K562 (cell line): ENCODE measurements around the gene PPP1R9B. TPM values are rescaled to one million over a fixed set of nuclear protein-coding genes. Genes with fewer than 3 reads are reported as not detected.

ENCODE experiments used
- ARNT ChIP-seq, 2 experiments: fragments of 450-650 bp; IDR thresholded peaks; 2 replicates each; pipeline ENCODE4 v1.6.1; 2016; ENCODE audit warnings: mild to moderate bottlenecking in 1 of 2
- BMI1 ChIP-seq: fragments of 150-350 bp; IDR thresholded peaks from 2 replicates; pipeline ENCODE4 v1.6.1; 2014; ENCODE audit warnings: low read length
- CREB1 ChIP-seq, 2 experiments: sonication (generic) in 1 of 2; formaldehyde crosslinking in 1 of 2; IDR thresholded peaks; 2 replicates each; pipeline versions ENCODE4 v1.6.1 to v1.8.0; 2012 to 2022; ENCODE audit warnings: inconsistent platforms in 1 of 2, mild to moderate bottlenecking in 1 of 2, missing genetic modification reagents in 1 of 2, moderate library complexity in 1 of 2
- DNMT1 ChIP-seq: fragments of 450-650 bp; IDR thresholded peaks from 2 replicates; pipeline ENCODE4 v1.6.1; 2016; ENCODE audit warnings: antibody characterized with exemption, mild to moderate bottlenecking
- DPF2 ChIP-seq: fragments of 450-650 bp; IDR thresholded peaks from 2 replicates; pipeline ENCODE4 v1.6.1; 2016
- LARP7 ChIP-seq: fragments of 450-650 bp; IDR thresholded peaks from 2 replicates; pipeline ENCODE4 v1.6.1; 2016
- MTF1 ChIP-seq: fragments of 250-450 bp; sonication (Bioruptor Pico); IDR thresholded peaks from 2 replicates; pipeline ENCODE4 v1.9.0; 2021; ENCODE audit warnings: moderate library complexity, mild to moderate bottlenecking, inconsistent platforms, borderline replicate concordance
- SIRT6 ChIP-seq: IDR thresholded peaks from one replicate; pipeline ENCODE4 v1.6.1; 2012; ENCODE audit warnings: low read depth, mild to moderate bottlenecking, control low read depth, inconsistent platforms, low read length, moderate library complexity
- SNRNP70 ChIP-seq: fragments of 200-400 bp; formaldehyde crosslinking; optimal IDR thresholded peaks from 2 replicates; pipeline ENCODE3; 2017; ENCODE audit warnings: low read depth, low read length
- TBP ChIP-seq: optimal IDR thresholded peaks from 2 replicates; pipeline ENCODE3; 2011; ENCODE audit warnings: low read depth, low read length, improper control_type of control experiment
- TCF3 ChIP-seq: sonication (generic); formaldehyde crosslinking; IDR thresholded peaks from 2 replicates; pipeline ENCODE4 v1.4.0; 2020; ENCODE audit warnings: mild to moderate bottlenecking, missing genetic modification reagents
- TFAM ChIP-seq: fragments of 250-450 bp; sonication (Bioruptor Pico); conservative IDR thresholded peaks from 2 replicates; pipeline ENCODE4 v1.5.0; 2021; ENCODE audit warnings: mild to moderate bottlenecking, moderate library complexity
- TRIM28 ChIP-seq: fragments of 450-650 bp; IDR thresholded peaks from 2 replicates; pipeline ENCODE4 v1.6.1; 2017
- WHSC1 ChIP-seq: IDR thresholded peaks from one replicate; pipeline ENCODE4 v1.6.1; 2012; ENCODE audit warnings: low read length, control low read depth, inconsistent platforms
- YY1 ChIP-seq, 3 experiments: IDR thresholded peaks; 2 replicates each; pipeline ENCODE4 v1.6.1; 2011; ENCODE audit warnings: low read length in 2 of 3, mild to moderate bottlenecking in 2 of 3, moderate library complexity in 2 of 3, borderline replicate concordance in 1 of 3, control low read depth in 1 of 3, low read depth in 1 of 3; ENCODE audit not compliant: insufficient read depth in 3 of 3, insufficient replicate concordance in 2 of 3, control insufficient read depth in 1 of 3, insufficient read length in 1 of 3; ENCODE audit errors: extremely low read depth in 1 of 3
- ZNF780A ChIP-seq: fragments of 250-450 bp; sonication (Bioruptor Pico); IDR thresholded peaks from 2 replicates; pipeline ENCODE4 v1.5.0; 2021; ENCODE audit warnings: mild to moderate bottlenecking
- polyA plus RNA-seq, 8 experiments: library from polyadenylated mRNA; depleted of rRNA in 4 of 8; stranded (reverse) in 5 of 8; unstranded in 3 of 8; fragments of >200 nt; fragmentation: Nextera tagmentation in 2 of 8; fragmentation: Illumina TruSeq in 1 of 8; extraction: Ambion mirVana in 2 of 8; extraction: Trizol in 1 of 8; gene quantifications; 2 replicates each; pipeline versions ENCODE4 v1.2.1 to v1.2.3, GENCODE V29; 2011 to 2014; ENCODE audit warnings: inconsistent platforms in 1 of 8, missing spikeins in 1 of 8
- total RNA-seq, 7 experiments: library from RNA; depleted of rRNA in 6 of 7; stranded (reverse); fragments of >200 nt in 6 of 7; fragmentation: Illumina TruSeq in 2 of 7; extraction: Trizol in 2 of 7; gene quantifications; 2 replicates each; pipeline versions ENCODE4 v1.2.1 to v1.2.3, GENCODE V29; 2011 to 2021; ENCODE audit warnings: low replicate concordance in 1 of 7
- TF ChIP-seq, protein P1 (sequence below): sonication (generic); formaldehyde crosslinking; IDR thresholded peaks from 2 replicates; pipeline ENCODE4 v1.8.1; 2022; ENCODE audit warnings: missing genetic modification reagents
- TF ChIP-seq, protein P2 (sequence below), 2 experiments: fragments of 450-650 bp; IDR thresholded peaks; 2 replicates each; pipeline ENCODE4 v1.6.1; 2018; ENCODE audit warnings: mild to moderate bottlenecking in 2 of 2, low read depth in 1 of 2; ENCODE audit not compliant: partially characterized antibody in 2 of 2
- TF ChIP-seq, protein P3 (sequence below), 2 experiments: fragments of 450-650 bp in 1 of 2; sonication (generic) in 1 of 2; formaldehyde crosslinking in 1 of 2; IDR thresholded peaks in 1 of 2; conservative IDR thresholded peaks in 1 of 2; 2 replicates each; pipeline versions ENCODE4 v1.6.1 to v1.8.1; 2016 to 2023; ENCODE audit warnings: mild to moderate bottlenecking in 2 of 2, moderate library complexity in 2 of 2, inconsistent platforms in 1 of 2, missing genetic modification reagents in 1 of 2
- TF ChIP-seq, protein P4 (sequence below): fragments of 450-650 bp; conservative IDR thresholded peaks from 2 replicates; pipeline ENCODE4 v1.6.1; 2016; ENCODE audit warnings: missing genetic modification characterization, low read depth, mild to moderate bottlenecking, missing compliant biosample characterization, moderate library complexity

Gene PPP1R9B
- total and polyA plus RNA-seq, 9 of the 15 experiments (the other 6 are each of a cell fraction or from before 2014, with no cell fraction given) = 0.10 to 63.5 (median 24.7) TPM

DNA sequence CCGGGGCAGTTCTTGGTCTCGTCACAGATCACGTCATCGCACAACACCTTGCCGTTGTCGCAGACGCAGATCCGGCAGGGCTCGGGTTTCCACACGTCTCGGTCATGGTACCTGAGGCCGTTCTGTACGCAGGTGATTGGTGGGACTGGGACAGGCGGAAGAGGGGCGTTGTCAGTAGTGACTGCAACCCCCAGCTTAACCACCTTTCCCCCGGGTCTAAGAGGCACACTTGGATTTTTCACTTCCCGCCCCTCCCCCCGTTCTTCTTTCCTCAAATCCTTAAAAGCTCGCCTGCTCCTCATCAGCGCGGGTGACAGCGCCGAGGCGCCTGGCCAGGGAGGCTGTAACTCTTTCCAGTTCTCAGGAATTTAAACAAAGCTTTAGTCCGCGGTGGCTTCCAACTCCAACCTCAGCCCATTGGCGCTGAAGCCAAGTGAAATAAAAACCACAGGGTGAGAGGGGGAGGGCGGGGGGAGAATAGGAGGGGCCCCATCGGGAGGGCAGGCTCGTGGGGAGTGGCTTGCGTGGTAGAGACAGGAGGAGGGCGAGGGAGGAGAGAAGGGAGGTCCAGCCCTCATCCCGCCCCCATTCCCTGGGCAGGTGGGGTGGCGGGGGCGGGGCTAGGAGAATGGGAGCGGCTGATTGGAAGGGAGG, 49.5 kb upstream of the PPP1R9B start (continued):
- TF ChIP-seq, protein P1, sequence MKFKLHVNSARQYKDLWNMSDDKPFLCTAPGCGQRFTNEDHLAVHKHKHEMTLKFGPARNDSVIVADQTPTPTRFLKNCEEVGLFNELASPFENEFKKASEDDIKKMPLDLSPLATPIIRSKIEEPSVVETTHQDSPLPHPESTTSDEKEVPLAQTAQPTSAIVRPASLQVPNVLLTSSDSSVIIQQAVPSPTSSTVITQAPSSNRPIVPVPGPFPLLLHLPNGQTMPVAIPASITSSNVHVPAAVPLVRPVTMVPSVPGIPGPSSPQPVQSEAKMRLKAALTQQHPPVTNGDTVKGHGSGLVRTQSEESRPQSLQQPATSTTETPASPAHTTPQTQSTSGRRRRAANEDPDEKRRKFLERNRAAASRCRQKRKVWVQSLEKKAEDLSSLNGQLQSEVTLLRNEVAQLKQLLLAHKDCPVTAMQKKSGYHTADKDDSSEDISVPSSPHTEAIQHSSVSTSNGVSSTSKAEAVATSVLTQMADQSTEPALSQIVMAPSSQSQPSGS (CRISPR knock-in tag) = 0 out of 2 replicates have a peak, but pooled peaks have one; percentile 21
- TF ChIP-seq TCF3 (CRISPR knock-in tag) (no peak), LARP7 (no peak), TFAM (CRISPR knock-in tag) (no peak), DNMT1 (no peak), ARNT (IDR thresholded peaks at IDR 0.05) (no peak), DPF2 (no peak), ZNF780A (CRISPR knock-in tag) (no peak), SNRNP70 (no peak), TBP (peak; percentile 16), CREB1 (IDR thresholded peaks at IDR 0.05) (peak; percentile 60), CREB1 (CRISPR knock-in tag; IDR thresholded peaks at IDR 0.05) (peak; percentile 28; the same call in 1 of the 2 replicates), YY1 (IDR thresholded peaks at IDR 0.05; ENCODE audit: borderline replicate concordance in 1 of 3, control insufficient read depth in 1 of 3, extremely low read depth in 1 of 3, insufficient read depth in 3 of 3, insufficient read length in 1 of 3, insufficient replicate concordance in 2 of 3, low read depth in 1 of 3, low read length in 2 of 3) (no peak), WHSC1 (no peak), MTF1 (CRISPR knock-in tag) (no peak), TRIM28 (no peak), SIRT6 (no peak), BMI1 (no peak)
- TF ChIP-seq, protein P2, sequence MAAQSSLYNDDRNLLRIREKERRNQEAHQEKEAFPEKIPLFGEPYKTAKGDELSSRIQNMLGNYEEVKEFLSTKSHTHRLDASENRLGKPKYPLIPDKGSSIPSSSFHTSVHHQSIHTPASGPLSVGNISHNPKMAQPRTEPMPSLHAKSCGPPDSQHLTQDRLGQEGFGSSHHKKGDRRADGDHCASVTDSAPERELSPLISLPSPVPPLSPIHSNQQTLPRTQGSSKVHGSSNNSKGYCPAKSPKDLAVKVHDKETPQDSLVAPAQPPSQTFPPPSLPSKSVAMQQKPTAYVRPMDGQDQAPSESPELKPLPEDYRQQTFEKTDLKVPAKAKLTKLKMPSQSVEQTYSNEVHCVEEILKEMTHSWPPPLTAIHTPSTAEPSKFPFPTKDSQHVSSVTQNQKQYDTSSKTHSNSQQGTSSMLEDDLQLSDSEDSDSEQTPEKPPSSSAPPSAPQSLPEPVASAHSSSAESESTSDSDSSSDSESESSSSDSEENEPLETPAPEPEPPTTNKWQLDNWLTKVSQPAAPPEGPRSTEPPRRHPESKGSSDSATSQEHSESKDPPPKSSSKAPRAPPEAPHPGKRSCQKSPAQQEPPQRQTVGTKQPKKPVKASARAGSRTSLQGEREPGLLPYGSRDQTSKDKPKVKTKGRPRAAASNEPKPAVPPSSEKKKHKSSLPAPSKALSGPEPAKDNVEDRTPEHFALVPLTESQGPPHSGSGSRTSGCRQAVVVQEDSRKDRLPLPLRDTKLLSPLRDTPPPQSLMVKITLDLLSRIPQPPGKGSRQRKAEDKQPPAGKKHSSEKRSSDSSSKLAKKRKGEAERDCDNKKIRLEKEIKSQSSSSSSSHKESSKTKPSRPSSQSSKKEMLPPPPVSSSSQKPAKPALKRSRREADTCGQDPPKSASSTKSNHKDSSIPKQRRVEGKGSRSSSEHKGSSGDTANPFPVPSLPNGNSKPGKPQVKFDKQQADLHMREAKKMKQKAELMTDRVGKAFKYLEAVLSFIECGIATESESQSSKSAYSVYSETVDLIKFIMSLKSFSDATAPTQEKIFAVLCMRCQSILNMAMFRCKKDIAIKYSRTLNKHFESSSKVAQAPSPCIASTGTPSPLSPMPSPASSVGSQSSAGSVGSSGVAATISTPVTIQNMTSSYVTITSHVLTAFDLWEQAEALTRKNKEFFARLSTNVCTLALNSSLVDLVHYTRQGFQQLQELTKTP (IDR thresholded peaks at IDR 0.05; ENCODE audit: low read depth in 1 of 2, partially characterized antibody in 2 of 2) = peak in 1 of 2 experiments; percentile 36
- TF ChIP-seq, protein P3, sequence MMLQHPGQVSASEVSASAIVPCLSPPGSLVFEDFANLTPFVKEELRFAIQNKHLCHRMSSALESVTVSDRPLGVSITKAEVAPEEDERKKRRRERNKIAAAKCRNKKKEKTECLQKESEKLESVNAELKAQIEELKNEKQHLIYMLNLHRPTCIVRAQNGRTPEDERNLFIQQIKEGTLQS (IDR thresholded peaks at IDR 0.05) = peak; percentile 38
- TF ChIP-seq, protein P3 (CRISPR knock-in tag; conservative IDR thresholded peaks at IDR 0.05) = no peak
- TF ChIP-seq, protein P4, sequence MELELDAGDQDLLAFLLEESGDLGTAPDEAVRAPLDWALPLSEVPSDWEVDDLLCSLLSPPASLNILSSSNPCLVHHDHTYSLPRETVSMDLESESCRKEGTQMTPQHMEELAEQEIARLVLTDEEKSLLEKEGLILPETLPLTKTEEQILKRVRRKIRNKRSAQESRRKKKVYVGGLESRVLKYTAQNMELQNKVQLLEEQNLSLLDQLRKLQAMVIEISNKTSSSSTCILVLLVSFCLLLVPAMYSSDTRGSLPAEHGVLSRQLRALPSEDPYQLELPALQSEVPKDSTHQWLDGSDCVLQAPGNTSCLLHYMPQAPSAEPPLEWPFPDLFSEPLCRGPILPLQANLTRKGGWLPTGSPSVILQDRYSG (tag) = no peak
